ENCODE measurements around the gene BANP.
"Not testable (repeated sequence)": the region's sequence is repeated elsewhere in the genome, so short reads cannot be mapped to it uniquely, and the experiment has no call there.

Gene BANP

DNA sequence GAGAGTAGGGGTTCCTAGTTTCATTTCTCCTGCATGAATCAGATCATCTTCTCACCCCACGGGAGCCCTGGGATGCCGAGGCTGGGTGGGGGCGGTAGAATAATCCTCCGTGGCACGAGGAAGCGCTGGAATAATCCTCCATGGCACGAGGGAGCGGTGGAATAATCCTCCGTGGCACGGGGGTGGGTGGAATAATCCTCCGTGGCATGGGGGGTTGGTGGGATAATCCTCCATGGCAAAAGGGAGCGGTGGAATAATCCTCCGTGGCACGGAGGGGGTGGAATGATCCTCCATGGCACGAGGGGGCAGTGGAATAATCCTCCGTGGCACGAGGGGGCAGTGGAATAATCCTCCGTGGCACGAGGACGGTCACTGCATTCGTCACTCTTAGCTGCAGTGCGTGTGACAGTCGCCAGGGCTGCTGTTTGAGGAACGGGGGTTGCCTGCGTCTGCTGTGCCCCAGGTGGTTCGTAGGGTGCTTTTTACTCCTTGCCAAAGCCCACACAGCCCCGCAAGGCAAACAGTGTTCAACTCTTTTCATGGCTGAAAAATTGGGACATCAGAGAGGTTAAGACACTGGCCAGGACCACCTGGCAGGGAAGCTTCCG, 152.5 kb downstream of the BANP start:
- TF ChIP-seq, protein P1, sequence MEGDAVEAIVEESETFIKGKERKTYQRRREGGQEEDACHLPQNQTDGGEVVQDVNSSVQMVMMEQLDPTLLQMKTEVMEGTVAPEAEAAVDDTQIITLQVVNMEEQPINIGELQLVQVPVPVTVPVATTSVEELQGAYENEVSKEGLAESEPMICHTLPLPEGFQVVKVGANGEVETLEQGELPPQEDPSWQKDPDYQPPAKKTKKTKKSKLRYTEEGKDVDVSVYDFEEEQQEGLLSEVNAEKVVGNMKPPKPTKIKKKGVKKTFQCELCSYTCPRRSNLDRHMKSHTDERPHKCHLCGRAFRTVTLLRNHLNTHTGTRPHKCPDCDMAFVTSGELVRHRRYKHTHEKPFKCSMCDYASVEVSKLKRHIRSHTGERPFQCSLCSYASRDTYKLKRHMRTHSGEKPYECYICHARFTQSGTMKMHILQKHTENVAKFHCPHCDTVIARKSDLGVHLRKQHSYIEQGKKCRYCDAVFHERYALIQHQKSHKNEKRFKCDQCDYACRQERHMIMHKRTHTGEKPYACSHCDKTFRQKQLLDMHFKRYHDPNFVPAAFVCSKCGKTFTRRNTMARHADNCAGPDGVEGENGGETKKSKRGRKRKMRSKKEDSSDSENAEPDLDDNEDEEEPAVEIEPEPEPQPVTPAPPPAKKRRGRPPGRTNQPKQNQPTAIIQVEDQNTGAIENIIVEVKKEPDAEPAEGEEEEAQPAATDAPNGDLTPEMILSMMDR (conservative IDR thresholded peaks at IDR 0.05; ENCODE audit: low read length), result no peak
- DNase-seq (ENCODE audit: low read depth), result no peak
- H3K4me3 ChIP-seq (ENCODE audit: low read length), result no peak overlapping the region

DNA sequence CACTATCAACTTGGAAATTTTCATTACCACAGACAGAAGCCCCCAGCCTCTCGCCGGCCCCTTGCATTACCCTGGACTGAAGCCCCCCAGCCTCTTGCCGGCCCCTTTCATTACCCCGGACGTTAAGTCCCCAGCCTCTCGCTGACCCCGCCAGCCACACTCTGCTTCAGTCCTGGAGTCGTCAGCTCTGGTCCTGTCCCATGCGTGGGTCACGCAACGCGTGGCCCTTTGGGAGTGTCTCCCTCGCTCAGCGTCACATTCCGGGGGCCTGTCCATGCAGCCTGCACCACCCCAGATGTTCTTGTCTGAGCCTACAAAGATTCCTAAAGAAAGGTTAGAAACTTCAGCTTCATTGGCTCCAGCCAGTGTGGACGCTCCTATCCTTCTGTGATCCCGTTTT, 153.1 kb downstream of the BANP start:
- not testable (repeated sequence) for H3K4me3 ChIP-seq (ENCODE audit: low read length); DNase-seq (ENCODE audit: low read depth)

DNA sequence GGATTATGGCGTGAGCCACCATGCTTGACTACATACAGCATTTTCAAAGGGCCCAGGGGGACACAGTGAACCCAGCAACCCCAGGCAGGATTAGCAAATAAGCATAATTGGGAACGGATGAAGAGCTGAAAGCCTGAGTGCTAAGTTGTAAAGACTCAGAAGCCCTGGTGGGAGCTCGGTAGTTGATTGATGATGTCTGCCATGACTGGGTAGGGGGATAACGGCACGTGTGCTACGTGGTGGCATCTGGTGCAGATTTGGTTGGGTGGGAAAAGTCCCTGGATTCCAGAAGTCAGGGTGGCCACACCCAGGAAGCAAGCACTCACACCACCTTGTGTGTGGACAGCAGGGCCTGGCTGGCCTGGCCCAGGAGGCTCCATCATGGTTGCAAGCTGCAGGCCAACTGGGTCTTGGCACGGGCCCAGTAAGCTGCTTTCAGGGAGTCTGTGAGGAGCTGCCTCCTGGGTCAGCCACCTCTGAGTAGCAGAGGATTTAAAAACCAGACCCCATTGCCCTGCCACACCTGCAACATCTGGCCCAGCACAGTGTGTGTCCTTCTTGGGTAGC, 154.4 kb downstream of the BANP start:
- not testable (repeated sequence) for DNase-seq (ENCODE audit: low read depth)

DNA sequence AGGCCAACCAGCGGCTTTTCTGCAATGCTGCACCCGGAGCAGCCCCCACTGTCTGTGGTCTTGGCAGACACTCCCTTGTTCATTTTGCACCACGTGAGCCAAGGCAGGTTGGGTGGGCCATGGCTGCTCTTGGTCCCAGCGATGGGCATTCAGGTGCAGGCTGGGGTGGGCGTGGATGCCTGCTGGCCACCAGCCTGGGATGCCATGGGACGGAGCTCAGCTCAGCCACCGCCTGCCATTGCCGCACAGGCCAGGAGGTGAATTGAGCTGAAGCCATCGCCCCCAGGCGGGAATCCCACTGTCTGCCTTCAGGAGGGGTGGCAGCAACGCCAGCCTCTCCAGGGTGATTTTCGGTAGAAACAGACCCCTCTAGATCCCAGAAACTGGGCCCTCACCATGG, 155.3 kb downstream of the BANP start:
- DNase-seq (ENCODE audit: low read depth), result not testable (repeated sequence)

More for the DNA sequence above, 154.4 kb downstream of the BANP start:
- H3K4me3 ChIP-seq (ENCODE audit: low read length), result not testable (repeated sequence)

DNA sequence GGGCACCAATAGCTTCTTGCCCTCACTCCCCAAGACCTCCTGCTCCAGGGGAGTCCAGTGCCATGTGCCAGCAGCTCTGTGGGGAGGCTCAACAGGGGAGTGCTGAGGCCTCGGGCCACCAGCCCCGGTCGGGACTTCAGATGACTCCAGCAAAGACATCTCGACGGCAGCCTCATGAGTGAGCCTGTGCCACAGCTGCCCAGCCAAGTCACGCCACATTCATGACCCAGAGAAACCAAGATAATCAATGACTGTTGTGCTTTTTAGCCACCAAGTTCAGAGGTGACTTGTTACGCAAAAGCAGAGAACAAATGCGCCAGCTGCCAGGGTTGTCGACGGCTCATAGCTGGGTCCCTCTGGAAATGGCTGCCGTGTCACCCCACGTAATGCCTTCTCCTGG, 157.5 kb downstream of the BANP start:
- no peak for DNase-seq (ENCODE audit: low read depth)
- H3K4me3 ChIP-seq (ENCODE audit: low read length), result no peak overlapping the region
- TF ChIP-seq, protein P1 (conservative IDR thresholded peaks at IDR 0.05; ENCODE audit: low read length), result no peak

More for the DNA sequence above, 155.3 kb downstream of the BANP start:
- not testable (repeated sequence) for H3K4me3 ChIP-seq (ENCODE audit: low read length)

DNA sequence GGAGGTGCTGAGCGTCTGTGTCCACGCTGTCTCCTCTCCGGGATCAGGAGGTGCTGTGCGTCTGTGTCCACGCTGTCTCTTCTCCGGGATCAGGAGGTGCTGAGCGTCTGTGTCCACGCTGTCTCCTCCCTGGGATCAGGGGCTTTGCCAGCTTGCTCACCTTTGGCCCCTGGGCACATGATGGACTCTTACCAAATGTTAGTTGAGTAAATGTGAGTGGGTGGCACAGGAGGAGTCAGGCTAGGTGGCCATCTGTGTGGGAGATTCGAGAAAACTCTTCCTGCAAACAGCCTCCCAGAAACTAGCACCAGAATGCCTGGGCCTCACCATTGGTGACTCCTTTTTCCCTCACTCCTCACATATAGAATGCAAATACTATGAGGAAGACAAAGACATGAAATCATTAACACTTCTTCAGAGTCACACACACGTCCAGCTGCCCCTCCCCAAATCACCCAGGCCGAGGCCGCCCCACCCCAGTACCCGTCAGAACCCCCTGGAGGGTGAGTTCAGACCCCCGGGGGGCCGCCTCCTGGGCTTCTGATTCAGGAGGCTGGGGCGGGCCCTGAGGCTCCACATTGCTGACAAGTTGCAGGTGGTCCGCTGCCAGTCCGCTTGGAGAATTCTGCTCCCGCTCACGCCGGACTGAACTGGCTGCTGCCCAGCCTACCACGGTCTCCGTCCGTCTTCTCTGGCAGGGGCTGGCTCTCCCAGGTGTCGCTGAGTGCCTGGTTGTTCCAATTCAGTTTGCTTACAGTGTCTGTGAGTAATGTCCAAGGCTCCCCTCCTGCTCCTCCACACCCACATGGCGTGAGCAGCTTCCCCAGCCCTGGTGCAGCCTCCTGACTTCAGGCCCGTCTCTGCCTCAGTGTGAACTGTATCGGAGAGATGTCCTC, 158.7 kb downstream of the BANP start:
- H3K4me3 ChIP-seq (ENCODE audit: low read length); DNase-seq (ENCODE audit: low read depth): not testable (repeated sequence)

DNA sequence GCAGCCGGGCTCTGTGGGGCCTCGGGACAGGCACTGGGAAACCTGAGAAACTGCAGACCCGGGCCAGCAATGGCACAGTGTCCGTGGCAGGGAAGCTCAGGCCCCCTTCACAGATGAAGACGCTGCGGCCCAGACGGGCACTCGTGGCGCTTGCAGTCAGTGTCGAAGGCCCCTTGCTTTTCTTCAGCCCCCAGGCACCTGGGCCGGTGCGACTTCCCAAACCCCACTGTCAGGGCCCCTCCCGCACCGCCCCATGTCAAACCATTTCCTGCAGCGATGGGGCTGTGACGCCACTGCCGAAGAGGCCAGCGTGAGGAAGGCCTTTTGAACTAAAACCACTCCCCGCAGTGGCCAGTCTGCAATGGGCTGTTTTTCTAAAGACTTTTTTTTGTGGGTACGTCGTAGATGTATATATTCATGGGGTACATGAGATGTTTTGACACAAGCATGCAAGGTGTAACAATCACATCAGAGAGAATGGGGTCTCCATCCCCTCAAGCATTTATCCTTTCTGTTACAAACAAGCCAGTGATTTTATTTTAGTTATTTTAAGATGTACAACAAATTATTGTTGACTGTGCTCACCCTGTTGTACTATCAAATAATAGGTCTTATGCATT, 159.8 kb downstream of the BANP start:
- not testable (repeated sequence) for DNase-seq (ENCODE audit: low read depth); H3K4me3 ChIP-seq (ENCODE audit: low read length)

DNA sequence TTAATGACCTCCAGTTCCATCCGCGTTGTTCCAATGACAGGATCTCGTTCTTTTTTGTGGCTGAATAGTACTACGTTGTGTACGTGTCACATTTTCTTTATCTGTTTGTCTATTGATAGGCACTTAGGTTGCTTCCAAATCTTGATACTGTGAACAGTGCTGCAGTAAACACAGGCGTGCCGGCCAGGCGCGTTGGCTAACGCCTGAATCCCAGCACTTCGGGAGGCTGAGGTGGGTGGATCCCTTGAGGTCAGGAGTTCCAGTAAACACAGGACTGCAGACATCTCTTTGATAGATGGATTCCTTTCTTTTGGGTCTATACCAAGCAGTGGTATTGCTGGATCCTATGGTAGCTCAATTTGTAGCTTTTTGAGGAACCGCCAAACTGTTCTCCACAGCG, 160.7 kb downstream of the BANP start:
- not testable (repeated sequence) for DNase-seq (ENCODE audit: low read depth); H3K4me3 ChIP-seq (ENCODE audit: low read length)

DNA sequence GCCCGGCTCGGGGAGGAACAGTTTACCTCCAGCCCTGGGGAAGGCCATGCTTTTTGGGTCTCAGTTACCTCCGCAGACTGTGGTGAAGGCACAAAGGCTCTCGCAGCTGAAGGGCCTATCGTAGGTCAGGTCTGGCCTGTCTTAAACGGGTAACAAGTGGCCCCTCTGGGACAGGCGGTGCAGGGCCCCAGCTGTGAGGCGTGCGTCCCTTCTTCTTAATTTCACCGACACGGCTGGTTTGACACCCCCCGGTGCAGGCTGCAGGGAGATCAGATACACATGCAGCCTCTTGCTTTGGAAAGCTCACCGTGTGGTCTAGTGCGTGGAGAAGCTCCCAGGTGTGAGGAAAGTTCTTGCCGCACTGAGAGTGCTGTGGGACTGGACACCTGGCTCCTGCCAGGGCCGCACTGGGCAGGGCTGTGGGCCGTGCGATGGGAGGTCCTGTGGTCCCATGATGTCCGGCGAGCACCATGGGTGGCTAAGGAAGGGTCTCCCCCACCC, 162.4 kb downstream of the BANP start:
- H3K4me3 ChIP-seq (ENCODE audit: low read length), result no peak overlapping the region
- no peak for DNase-seq (ENCODE audit: low read depth)
- TF ChIP-seq, protein P1 (conservative IDR thresholded peaks at IDR 0.05; ENCODE audit: low read length), result no peak

DNA sequence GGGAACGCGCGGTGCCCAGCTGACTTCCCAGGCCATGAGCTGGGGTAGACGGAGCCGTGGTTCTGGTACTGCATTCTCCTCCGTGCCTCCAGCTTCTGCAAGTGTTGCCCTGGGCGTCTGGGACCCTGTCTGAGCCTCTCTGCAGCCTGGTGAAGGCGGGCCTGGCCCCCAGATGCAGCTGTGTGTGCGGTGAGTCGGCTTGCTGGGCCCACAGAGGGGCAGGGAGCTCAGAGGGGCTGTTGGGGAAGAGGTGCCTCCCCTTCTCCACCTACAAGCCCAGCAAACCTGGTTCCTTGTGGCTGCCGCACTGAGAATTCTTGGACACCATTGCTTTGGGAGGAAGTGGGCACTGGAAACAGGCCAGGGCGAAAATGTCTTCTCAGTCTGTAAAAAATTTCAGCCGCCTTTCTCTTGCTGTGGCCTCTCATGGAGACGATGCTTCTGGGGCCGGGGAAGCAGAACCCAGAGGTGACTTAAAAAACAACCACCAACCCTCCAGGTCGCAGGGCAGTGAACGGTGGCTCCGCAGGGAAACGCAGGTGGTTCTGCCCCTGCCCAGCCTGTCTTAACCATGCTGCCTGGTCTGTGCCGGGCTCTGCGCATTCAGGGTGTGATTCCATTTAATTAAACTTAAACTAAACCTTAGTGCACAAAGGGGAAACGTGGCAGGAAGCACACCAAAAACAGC, 163.5 kb downstream of the BANP start:
- H3K4me3 ChIP-seq (ENCODE audit: low read length); DNase-seq (ENCODE audit: low read depth): not testable (repeated sequence)
